Type B pancreatic cell (in vitro differentiated cells): ENCODE results near the gene NPHP4. TPM values are rescaled to one million over a fixed set of nuclear protein-coding genes. Genes with fewer than 3 reads are reported as not detected.

ENCODE experiments used
- DNase-seq: peaks from one replicate; pipeline ENCODE4 v3.0.0; 2021; ENCODE audit warnings: mixed read lengths; ENCODE audit not compliant: unreplicated experiment; ENCODE audit errors: extremely low spot score
- H3K27ac Mint-ChIP-seq: 2 replicates; pipeline ENCODE4 v1.8.0; 2021; ENCODE audit warnings: mild to moderate bottlenecking, mixed read lengths
- H3K27me3 Mint-ChIP-seq: 2 replicates; pipeline ENCODE4 v1.8.0; 2021; ENCODE audit warnings: mixed read lengths
- H3K36me3 Mint-ChIP-seq: 2 replicates; pipeline ENCODE4 v1.8.0; 2021; ENCODE audit warnings: mixed read lengths
- H3K4me1 Mint-ChIP-seq: one replicate; pipeline ENCODE4 v1.8.0; 2021; ENCODE audit warnings: mixed read lengths; ENCODE audit not compliant: unreplicated experiment
- H3K4me3 Mint-ChIP-seq: 2 replicates; pipeline ENCODE4 v1.8.0; 2021; ENCODE audit warnings: mild to moderate bottlenecking, mixed read lengths
- H3K9me3 Mint-ChIP-seq: 2 replicates; pipeline ENCODE4 v1.8.0; 2021; ENCODE audit warnings: mixed read lengths
- CTCF ChIP-seq: fragments of 200-600 bp; sonication (generic); conservative IDR thresholded peaks from 2 replicates; pipeline ENCODE4 v1.5.0; 2021; ENCODE audit warnings: antibody characterized with exemption, mild to moderate bottlenecking
- total RNA-seq: library from RNA; stranded (reverse); gene quantifications from 2 replicates; pipeline ENCODE4 v1.2.1, GENCODE V29; 2021; ENCODE audit warnings: low replicate concordance

The NPHP4 gene
- total RNA-seq, 1 donor from 2014 or later = 21.7 TPM

GRCh38 chr1:6010554-6010953 is 18.3 kb upstream of the NPHP4 start:
- DNase-seq = no peak
- H3K4me3 Mint-ChIP-seq = no peak overlapping the region
- no peaks in the 10 kb centered on the region for H3K36me3 Mint-ChIP-seq
- no peaks in the 10 kb centered on the region for H3K9me3 Mint-ChIP-seq
- TF ChIP-seq CTCF = no peak
- no peaks in the 10 kb centered on the region for H3K27me3 Mint-ChIP-seq
- peaks cover 5% of the 10 kb centered on the region for H3K4me1 Mint-ChIP-seq
- H3K27ac Mint-ChIP-seq = no peak overlapping the region

GRCh38 chr1:6009120-6010040 is 17.2 kb upstream of the NPHP4 start:
- TF ChIP-seq CTCF = no peak
- no peaks in the 10 kb centered on the region for H3K27me3 Mint-ChIP-seq
- no peak for DNase-seq
- no peak overlapping the region for H3K27ac Mint-ChIP-seq
- H3K4me1 Mint-ChIP-seq = peaks cover 5% of the 10 kb centered on the region
- no peak overlapping the region for H3K4me3 Mint-ChIP-seq
- no peaks in the 10 kb centered on the region for H3K36me3 Mint-ChIP-seq
- no peaks in the 10 kb centered on the region for H3K9me3 Mint-ChIP-seq

GRCh38 chr1:6008696-6009095 is 16.5 kb upstream of the NPHP4 start:
- no peak for TF ChIP-seq CTCF
- Mint-ChIP-seq H3K9me3 (no peaks in the 10 kb centered on the region), H3K27ac (no peak overlapping the region), H3K4me3 (no peak overlapping the region), H3K4me1 (peaks cover 12% of the 10 kb centered on the region), H3K27me3 (peaks cover 2% of the 10 kb centered on the region), H3K36me3 (no peaks in the 10 kb centered on the region)
- DNase-seq = no peak

- H3K36me3 Mint-ChIP-seq = no peaks in the 10 kb centered on the region
- DNase-seq = no peak
- no peak overlapping the region for H3K4me3 Mint-ChIP-seq
- no peak for TF ChIP-seq CTCF
- no peak overlapping the region for H3K27ac Mint-ChIP-seq
- H3K27me3 Mint-ChIP-seq = peaks cover 8% of the 10 kb centered on the region
- no peaks in the 10 kb centered on the region for H3K9me3 Mint-ChIP-seq
- H3K4me1 Mint-ChIP-seq = peaks cover 18% of the 10 kb centered on the region
Measured at GRCh38 chr1:6008084-6008415, 15.8 kb upstream of the NPHP4 start.

- no peak for TF ChIP-seq CTCF
- H3K27ac Mint-ChIP-seq = no peak overlapping the region
- DNase-seq = no peak
- no peaks in the 10 kb centered on the region for H3K36me3 Mint-ChIP-seq
- H3K4me3 Mint-ChIP-seq = no peak overlapping the region
- peaks cover 8% of the 10 kb centered on the region for H3K27me3 Mint-ChIP-seq
- no peaks in the 10 kb centered on the region for H3K9me3 Mint-ChIP-seq
- peaks cover 18% of the 10 kb centered on the region for H3K4me1 Mint-ChIP-seq
Measured at GRCh38 chr1:6007318-6008083, 15.3 kb upstream of the NPHP4 start.
